OCI-LY1 (cell line): ENCODE results near the gene HEPACAM.

ENCODE experiments used
- H2AFZ ChIP-seq: fragments of 200-600 bp; sonication (generic), shearing (Covaris generic); 2 replicates; pipeline ENCODE4 v1.6.0; 2014; ENCODE audit warnings: antibody characterized with exemption, mild to moderate bottlenecking, low read length
- H3F3A ChIP-seq: fragments of 200-600 bp; sonication (generic), shearing (Covaris generic); 2 replicates; pipeline ENCODE4 v1.6.0; 2014; ENCODE audit warnings: mild to moderate bottlenecking, antibody characterized with exemption, low read length, moderate library complexity; ENCODE audit not compliant: insufficient read depth
- H3K27ac ChIP-seq: fragments of 200-600 bp; sonication (generic); 2 replicates; pipeline ENCODE4 v1.5.1; 2014; ENCODE audit warnings: low read length, mixed run types, mild to moderate bottlenecking, low read depth; ENCODE audit not compliant: poor library complexity, severe bottlenecking
- H3K27me3 ChIP-seq: fragments of 200-600 bp; sonication (generic); 2 replicates; pipeline ENCODE4 v1.6.0; 2014; ENCODE audit warnings: antibody characterized with exemption, mild to moderate bottlenecking, low read length, moderate library complexity; ENCODE audit not compliant: insufficient read depth
- H3K36me3 ChIP-seq: fragments of 200-600 bp; sonication (generic); 2 replicates; pipeline ENCODE4 v1.6.1; 2014; ENCODE audit warnings: mild to moderate bottlenecking, antibody characterized with exemption, low read length, moderate library complexity, mixed read lengths; ENCODE audit not compliant: insufficient read depth
- H3K4me1 ChIP-seq: fragments of 200-600 bp; sonication (generic); 2 replicates; pipeline ENCODE4 v1.5.1; 2014; ENCODE audit warnings: mild to moderate bottlenecking, low read length, moderate library complexity; ENCODE audit not compliant: insufficient read depth, severe bottlenecking
- H3K4me2 ChIP-seq: fragments of 200-600 bp; sonication (generic), shearing (Covaris generic); 2 replicates; pipeline ENCODE4 v1.6.1; 2014; ENCODE audit warnings: low read length
- H3K4me3 ChIP-seq: fragments of 200-600 bp; sonication (generic); 2 replicates; pipeline ENCODE4 v1.5.1; 2014; ENCODE audit warnings: low read length, low read depth, mild to moderate bottlenecking, mixed read lengths; ENCODE audit not compliant: poor library complexity, severe bottlenecking
- H3K79me2 ChIP-seq: fragments of 200-600 bp; shearing (Covaris generic); 2 replicates; pipeline ENCODE4 v1.6.1; 2016; ENCODE audit warnings: mixed run types, low read length, mixed read lengths; ENCODE audit not compliant: insufficient read depth
- H3K9ac ChIP-seq: fragments of 200-600 bp; sonication (generic), shearing (Covaris generic); 2 replicates; pipeline ENCODE4 v1.6.1; 2014; ENCODE audit warnings: mild to moderate bottlenecking, low read length, mixed read lengths
- H3K9me2 ChIP-seq: fragments of 200-600 bp; sonication (generic), shearing (Covaris generic); 2 replicates; pipeline ENCODE4 v1.6.1; 2014; ENCODE audit warnings: low read depth, mild to moderate bottlenecking, low read length, mixed read lengths
- H3K9me3 ChIP-seq: fragments of 200-600 bp; shearing (Covaris generic); 2 replicates; pipeline ENCODE4 v1.6.1; 2014; ENCODE audit warnings: low read length, mixed read lengths
- H4K20me1 ChIP-seq: fragments of 200-600 bp; sonication (generic), shearing (Covaris generic); 2 replicates; pipeline ENCODE4 v1.6.0; 2016; ENCODE audit warnings: mild to moderate bottlenecking, low read length; ENCODE audit not compliant: insufficient read depth
- EZH2 ChIP-seq: fragments of 200-600 bp; sonication (generic), shearing (Covaris generic); IDR thresholded peaks from 2 replicates; pipeline ENCODE4 v1.8.0; 2017; ENCODE audit warnings: borderline replicate concordance, mixed run types, mild to moderate bottlenecking, antibody characterized with exemption, low read length, moderate library complexity, mixed read lengths
- TF ChIP-seq, protein P1 (sequence below): fragments of 200-600 bp; sonication (generic), shearing (Covaris generic); IDR thresholded peaks from 2 replicates; pipeline ENCODE4 v1.5.1; 2017; ENCODE audit warnings: mild to moderate bottlenecking, antibody characterized with exemption, low read length, moderate library complexity, mixed read lengths

HEPACAM gene

GRCh38 chr11:124937336-124937935 lies 1.6 kb upstream of the HEPACAM start:
- TF ChIP-seq, protein P1, sequence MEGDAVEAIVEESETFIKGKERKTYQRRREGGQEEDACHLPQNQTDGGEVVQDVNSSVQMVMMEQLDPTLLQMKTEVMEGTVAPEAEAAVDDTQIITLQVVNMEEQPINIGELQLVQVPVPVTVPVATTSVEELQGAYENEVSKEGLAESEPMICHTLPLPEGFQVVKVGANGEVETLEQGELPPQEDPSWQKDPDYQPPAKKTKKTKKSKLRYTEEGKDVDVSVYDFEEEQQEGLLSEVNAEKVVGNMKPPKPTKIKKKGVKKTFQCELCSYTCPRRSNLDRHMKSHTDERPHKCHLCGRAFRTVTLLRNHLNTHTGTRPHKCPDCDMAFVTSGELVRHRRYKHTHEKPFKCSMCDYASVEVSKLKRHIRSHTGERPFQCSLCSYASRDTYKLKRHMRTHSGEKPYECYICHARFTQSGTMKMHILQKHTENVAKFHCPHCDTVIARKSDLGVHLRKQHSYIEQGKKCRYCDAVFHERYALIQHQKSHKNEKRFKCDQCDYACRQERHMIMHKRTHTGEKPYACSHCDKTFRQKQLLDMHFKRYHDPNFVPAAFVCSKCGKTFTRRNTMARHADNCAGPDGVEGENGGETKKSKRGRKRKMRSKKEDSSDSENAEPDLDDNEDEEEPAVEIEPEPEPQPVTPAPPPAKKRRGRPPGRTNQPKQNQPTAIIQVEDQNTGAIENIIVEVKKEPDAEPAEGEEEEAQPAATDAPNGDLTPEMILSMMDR: no peak
- TF ChIP-seq EZH2: no peak
- Histone ChIP-seq H3K9me2 (no peaks in the 10 kb centered on the region), H3F3A (no peaks in the 10 kb centered on the region), H3K79me2 (no peaks in the 10 kb centered on the region), H3K36me3 (no peaks in the 10 kb centered on the region), H3K4me3 (no peak overlapping the region), H3K27me3 (no peaks in the 10 kb centered on the region), H3K4me1 (no peaks in the 10 kb centered on the region), H3K4me2 (no peak overlapping the region), H3K27ac (no peak overlapping the region), H2AFZ (no peak overlapping the region), H4K20me1 (no peaks in the 10 kb centered on the region), H3K9me3 (no peaks in the 10 kb centered on the region), H3K9ac (no peak overlapping the region)

GRCh38 chr11:124934862-124935547 lies 842 bp downstream of the HEPACAM start:
- Histone ChIP-seq H3K4me2 (no peak overlapping the region), H2AFZ (no peak overlapping the region), H3K4me3 (no peak overlapping the region), H3K4me1 (no peaks in the 10 kb centered on the region), H3K79me2 (no peaks in the 10 kb centered on the region), H3K27ac (no peak overlapping the region), H3K36me3 (no peaks in the 10 kb centered on the region), H3K9me3 (no peaks in the 10 kb centered on the region), H3K9me2 (no peaks in the 10 kb centered on the region), H3F3A (no peaks in the 10 kb centered on the region), H3K27me3 (no peaks in the 10 kb centered on the region), H4K20me1 (no peaks in the 10 kb centered on the region), H3K9ac (no peak overlapping the region)
- TF ChIP-seq EZH2: no peak
- TF ChIP-seq, protein P1: no peak

- H3K9me3 ChIP-seq: no peaks in the 10 kb centered on the region
- H3K27ac ChIP-seq: no peak overlapping the region
- H3K36me3 ChIP-seq: no peaks in the 10 kb centered on the region
- H3K27me3 ChIP-seq: no peaks in the 10 kb centered on the region
- no peaks in the 10 kb centered on the region for H3K79me2 ChIP-seq
- H3K4me3 ChIP-seq: no peak overlapping the region
- no peaks in the 10 kb centered on the region for H3F3A ChIP-seq
- no peak overlapping the region for H3K9ac ChIP-seq
- H4K20me1 ChIP-seq: no peaks in the 10 kb centered on the region
- H2AFZ ChIP-seq: no peak overlapping the region
- no peak for TF ChIP-seq EZH2
- TF ChIP-seq, protein P1: no peak
- H3K4me2 ChIP-seq: no peak overlapping the region
- H3K9me2 ChIP-seq: no peaks in the 10 kb centered on the region
- H3K4me1 ChIP-seq: no peaks in the 10 kb centered on the region
These were observed 5.0 kb downstream of the HEPACAM start for GRCh38 chr11:124930799-124931198.
